22Rv1 (cell line): Measurements from ENCODE around the gene B9D1.

Source experiments
- H3K27ac ChIP-seq: fragments of 450-650 bp; 2 replicates; pipeline ENCODE4 v1.5.1; 2017
- CTCF ChIP-seq: fragments of 450-650 bp; IDR thresholded peaks from 2 replicates; pipeline ENCODE4 v1.5.1; 2017; ENCODE audit warnings: mild to moderate bottlenecking
- ZFX ChIP-seq: fragments of 450-650 bp; IDR thresholded peaks from 2 replicates; pipeline ENCODE4 v1.6.1; 2017; ENCODE audit warnings: antibody characterized with exemption, borderline replicate concordance

Gene B9D1

GRCh38 chr17:19366637-19366972 lies 4.1 kb upstream of the B9D1 start:
- no peak for TF ChIP-seq ZFX
- no peak for TF ChIP-seq CTCF

GRCh38 chr17:19365833-19366636 lies 3.5 kb upstream of the B9D1 start:
- TF ChIP-seq CTCF (no peak), ZFX (no peak)

More at GRCh38 chr17:19366637-19366972, 4.1 kb upstream of the B9D1 start:
- H3K27ac ChIP-seq, result no peak overlapping the region

GRCh38 chr17:19365499-19365817 lies 2.9 kb upstream of the B9D1 start:
- H3K27ac ChIP-seq, result no peak overlapping the region

More at GRCh38 chr17:19365833-19366636, 3.5 kb upstream of the B9D1 start:
- H3K27ac ChIP-seq, result no peak overlapping the region

GRCh38 chr17:19364699-19365498 lies 2.4 kb upstream of the B9D1 start:
- TF ChIP-seq ZFX (no peak), CTCF (no peak)
- H3K27ac ChIP-seq, result no peak overlapping the region

More at GRCh38 chr17:19365499-19365817, 2.9 kb upstream of the B9D1 start:
- TF ChIP-seq ZFX (no peak), CTCF (no peak)

GRCh38 chr17:19363460-19364035 lies 1.0 kb upstream of the B9D1 start:
- H3K27ac ChIP-seq, result peak overlapping the region; percentile 72
- TF ChIP-seq ZFX (no peak), CTCF (no peak)

GRCh38 chr17:19363114-19363438 lies 553 bp upstream of the B9D1 start:
- peak; percentile 78 for TF ChIP-seq CTCF
- TF ChIP-seq ZFX, result no peak
- H3K27ac ChIP-seq, result peak overlapping the region; percentile 72

- TF ChIP-seq CTCF, result no peak
- no peak for TF ChIP-seq ZFX
- H3K27ac ChIP-seq, result peak overlapping the region; percentile 72
Measured at GRCh38 chr17:19361944-19362276, 613 bp downstream of the B9D1 start.
